ENCODE data around the gene NXN.
"Not testable (repeated sequence)": the region's sequence is repeated elsewhere in the genome, so short reads cannot be mapped to it uniquely, and the experiment has no call there.

Gene NXN

GRCh38 chr17:773467-774312, 205.9 kb downstream of the NXN start:
- no peak for DNase-seq (ENCODE audit: low spot score)

- DNase-seq (ENCODE audit: low spot score), result no peak
Measured at GRCh38 chr17:773016-773415, 206.6 kb downstream of the NXN start.

- DNase-seq (ENCODE audit: low spot score), result no peak
Measured at GRCh38 chr17:767076-767475, 212.5 kb downstream of the NXN start.

DNA sequence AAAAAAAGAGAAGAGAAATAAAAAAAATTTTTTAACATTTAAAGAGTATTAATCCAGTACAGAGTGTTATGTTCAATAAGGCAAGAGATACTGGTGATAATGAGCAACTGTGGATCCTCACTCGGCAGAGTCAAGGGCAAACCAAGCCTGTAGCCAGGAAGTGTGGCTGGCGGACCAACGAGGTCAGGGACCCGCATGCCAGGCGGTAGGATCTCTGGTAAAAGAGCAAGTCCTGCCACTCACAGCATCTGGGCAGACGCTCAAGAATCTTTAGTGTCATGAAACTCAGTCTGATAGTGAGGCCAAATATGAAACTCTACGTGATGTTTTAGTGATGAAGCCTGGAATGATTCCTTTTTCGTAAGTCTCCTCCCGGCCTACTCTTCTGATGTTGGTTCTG, 219.2 kb downstream of the NXN start:
- no peak for DNase-seq (ENCODE audit: low spot score)

- no peak for DNase-seq (ENCODE audit: low spot score)
Measured at GRCh38 chr17:759964-760363, 219.6 kb downstream of the NXN start.

- not testable (repeated sequence) for DNase-seq (ENCODE audit: low spot score)
Measured at GRCh38 chr17:756010-756567, 223.5 kb downstream of the NXN start.

DNA sequence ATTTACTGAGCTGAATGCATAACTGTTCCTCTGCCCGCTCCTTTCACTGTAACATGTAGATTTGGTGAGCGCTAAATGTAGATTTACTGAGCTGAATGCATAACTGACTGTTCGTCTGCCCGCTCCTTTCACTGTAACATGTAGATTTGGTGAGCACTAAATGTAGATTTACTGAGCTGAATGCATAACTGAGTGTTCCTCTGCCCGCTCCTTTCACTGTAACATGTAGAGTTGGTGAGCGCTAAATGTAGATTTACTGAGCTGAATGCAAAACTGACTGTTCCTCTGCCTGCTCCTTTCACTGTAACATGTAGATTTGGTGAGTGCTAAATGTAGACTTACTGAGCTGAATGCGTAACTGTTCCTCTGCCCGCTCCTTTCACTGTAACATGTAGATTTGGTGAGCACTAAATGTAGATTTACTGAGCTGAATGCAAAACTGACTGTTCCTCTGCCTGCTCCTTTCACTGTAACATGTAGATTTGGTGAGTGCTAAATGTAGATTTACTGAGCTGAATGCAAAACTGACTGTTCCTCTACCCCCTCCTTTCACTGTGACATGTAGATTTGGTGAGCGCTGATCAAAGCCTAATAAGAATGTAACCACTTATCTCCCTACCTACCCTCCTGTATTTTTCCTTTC, 224.1 kb downstream of the NXN start:
- DNase-seq (ENCODE audit: low spot score), result not testable (repeated sequence)

DNA sequence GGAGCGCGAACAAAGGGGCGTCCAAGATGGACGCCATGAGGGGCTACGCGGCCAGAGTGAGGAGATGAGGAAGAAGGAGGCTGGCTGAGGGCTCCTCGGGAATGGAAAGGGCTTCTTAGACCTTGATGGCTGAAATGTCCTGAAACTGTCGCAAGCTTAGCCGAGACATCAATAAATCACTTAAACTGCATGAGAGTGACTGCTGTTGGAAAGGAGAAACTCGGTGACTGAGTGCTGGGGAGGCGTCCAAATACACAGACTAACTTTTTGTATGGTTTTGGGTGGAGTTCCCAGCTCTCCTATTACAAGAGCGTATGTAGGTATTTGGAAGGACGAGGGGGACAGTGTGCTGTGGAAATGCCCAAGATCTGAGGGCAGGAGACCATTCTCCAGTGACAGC, 226.2 kb downstream of the NXN start:
- no peak for DNase-seq (ENCODE audit: low spot score)

- peak; percentile 24 for DNase-seq (ENCODE audit: low spot score)
Measured at GRCh38 chr17:752620-753219, 226.9 kb downstream of the NXN start.

GRCh38 chr17:752002-752619, 227.5 kb downstream of the NXN start, which contains the start of gene GEMIN4:
Gene GEMIN4 (minus strand): TSS chr17:752264. CDS start chr17:752142, 122 bp downstream.
- DNase-seq (ENCODE audit: low spot score), result peak; percentile 97

DNA sequence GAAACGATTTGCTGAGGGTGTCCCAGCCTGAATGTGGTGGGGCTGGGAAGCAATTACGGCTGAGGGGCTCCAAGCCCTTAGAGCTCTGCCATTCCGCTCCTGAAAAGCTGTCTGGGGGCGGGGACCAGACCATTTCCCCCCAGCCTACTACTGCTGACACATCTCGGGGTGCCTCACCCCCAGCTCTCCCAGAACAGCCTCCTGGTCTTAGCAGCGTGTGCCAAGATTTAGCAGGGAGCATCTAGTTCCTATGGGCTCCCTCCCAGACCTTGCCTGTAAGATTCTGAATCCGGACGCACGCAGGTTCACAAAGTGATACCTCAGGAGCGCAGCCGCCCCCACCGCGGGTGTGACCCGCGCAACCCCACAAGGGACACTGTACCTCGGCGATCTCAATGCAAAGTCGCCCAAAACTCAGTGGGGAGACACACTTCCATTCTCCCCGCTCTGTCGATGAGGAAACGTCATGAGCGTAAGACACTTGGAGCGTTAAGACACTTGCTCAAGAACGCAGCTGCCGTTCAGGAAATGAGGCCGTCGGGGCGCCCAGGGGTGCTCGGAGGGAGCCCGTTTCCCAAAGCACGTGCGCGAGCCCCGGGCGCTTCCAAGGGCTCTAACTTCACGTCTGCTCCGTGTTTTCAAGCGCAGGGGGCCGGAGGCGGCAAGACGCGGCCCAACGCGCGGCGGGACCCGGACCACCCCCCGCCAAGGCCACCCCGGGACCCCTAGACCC, 228.1 kb downstream of the NXN start:
- DNase-seq (ENCODE audit: low spot score), result peak; percentile 44

- DNase-seq (ENCODE audit: low spot score), result no peak
Measured at GRCh38 chr17:750431-751037, 229.0 kb downstream of the NXN start.

DNA sequence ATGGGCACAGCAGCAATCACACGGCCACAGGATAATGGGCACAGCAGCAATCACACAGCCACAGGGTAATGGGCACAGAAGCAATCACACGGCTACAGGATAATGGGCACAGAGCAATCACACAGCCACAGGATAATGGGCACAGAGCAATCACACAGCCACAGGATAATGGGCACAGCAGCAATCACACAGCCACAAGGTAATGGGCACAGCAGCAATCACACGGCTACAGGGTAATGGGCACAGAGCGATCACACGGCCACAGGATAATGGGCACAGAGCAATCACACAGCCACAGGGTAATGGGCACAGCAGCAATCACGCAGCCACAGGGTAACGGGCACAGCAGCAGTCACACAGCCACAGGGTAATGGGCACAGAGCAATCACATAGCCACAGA, 230.2 kb downstream of the NXN start:
- DNase-seq (ENCODE audit: low spot score), result not testable (repeated sequence)
